HT-29 (cell line): ENCODE results near the gene LRCH1. TPM values are rescaled to one million over a fixed set of nuclear protein-coding genes. Genes with fewer than 3 reads are reported as not detected.

Source experiments
- DNase-seq: peaks from one replicate; pipeline ENCODE4 v3.0.0-alpha.2; 2015; ENCODE audit warnings: low spot score
- total RNA-seq: library from RNA; depleted of rRNA; stranded (reverse); fragments of >200 nt; shearing (Covaris generic); gene quantifications from 2 replicates; pipeline ENCODE4 v1.2.3, GENCODE V29; 2014

Gene LRCH1
- total RNA-seq, 1 experiment from 2014 or later, result 13.5 TPM

- DNase-seq, result no peak
These were observed 145.0 kb downstream of the LRCH1 start for GRCh38 chr13:46698014-46698413.

- DNase-seq, result no peak
These were observed 146.0 kb downstream of the LRCH1 start for GRCh38 chr13:46698910-46699460.

GRCh38 chr13:46712524-46712923 is 159.6 kb downstream of the LRCH1 start:
- DNase-seq, result no peak

- DNase-seq, result no peak
These were observed 162.4 kb downstream of the LRCH1 start for GRCh38 chr13:46715363-46715762.

GRCh38 chr13:46716821-46717220 is 163.9 kb downstream of the LRCH1 start:
- no peak for DNase-seq

GRCh38 chr13:46717275-46717674 is 164.3 kb downstream of the LRCH1 start:
- no peak for DNase-seq

GRCh38 chr13:46717856-46718255 is 164.9 kb downstream of the LRCH1 start:
- DNase-seq, result no peak

GRCh38 chr13:46720189-46720588 is 167.2 kb downstream of the LRCH1 start:
- no peak for DNase-seq

- peak; percentile 78 for DNase-seq
These were observed 168.1 kb downstream of the LRCH1 start for GRCh38 chr13:46721054-46721453.

GRCh38 chr13:46726347-46726746 is 173.4 kb downstream of the LRCH1 start:
- no peak for DNase-seq

- DNase-seq, result peak; percentile 35
These were observed 175.8 kb downstream of the LRCH1 start for GRCh38 chr13:46728777-46729176.

- DNase-seq, result no peak
These were observed 178.6 kb downstream of the LRCH1 start for GRCh38 chr13:46731535-46731934.

GRCh38 chr13:46735425-46735824 is 182.5 kb downstream of the LRCH1 start:
- no peak for DNase-seq

GRCh38 chr13:46736541-46737310 is 183.8 kb downstream of the LRCH1 start:
- no peak for DNase-seq

GRCh38 chr13:46738055-46738454 is 185.1 kb downstream of the LRCH1 start:
- DNase-seq, result no peak

- no peak for DNase-seq
These were observed 185.8 kb downstream of the LRCH1 start for GRCh38 chr13:46738766-46739165.

- DNase-seq, result no peak
These were observed 186.6 kb downstream of the LRCH1 start for GRCh38 chr13:46739447-46740098.

GRCh38 chr13:46743191-46743590 is 190.2 kb downstream of the LRCH1 start:
- no peak for DNase-seq

- no peak for DNase-seq
These were observed 192.1 kb downstream of the LRCH1 start for GRCh38 chr13:46745062-46745461.

- DNase-seq, result no peak
These were observed 192.7 kb downstream of the LRCH1 start for GRCh38 chr13:46745706-46746105.

- no peak for DNase-seq
These were observed 194.3 kb downstream of the LRCH1 start for GRCh38 chr13:46747031-46747820.

GRCh38 chr13:46748300-46748699 is 195.3 kb downstream of the LRCH1 start:
- no peak for DNase-seq
